Mesenchymal stem cell (in vitro differentiated cells and primary cell): ENCODE measurements around the gene LRRN2.

Experiments
- DNase-seq: peaks from one replicate; pipeline ENCODE4 v3.0.0-alpha.2; 2013
- H2AFZ ChIP-seq: one replicate; pipeline ENCODE4 v1.6.1; 2013; ENCODE audit warnings: low read depth, mild to moderate bottlenecking, control low read depth, inconsistent platforms, low read length, moderate library complexity
- H2AK5ac ChIP-seq: 2 replicates; pipeline ENCODE4 v1.6.1; 2013; ENCODE audit warnings: low read length, moderate library complexity, mild to moderate bottlenecking, inconsistent platforms; ENCODE audit not compliant: severe bottlenecking
- H2BK120ac ChIP-seq: one replicate; pipeline ENCODE4 v1.6.1; 2013; ENCODE audit warnings: low read depth, mild to moderate bottlenecking, inconsistent platforms, low read length, moderate library complexity
- H2BK12ac ChIP-seq, 2 experiments: one replicate each; pipeline ENCODE4 v1.6.1; 2013; ENCODE audit warnings: inconsistent platforms in 2 of 2, low read length in 2 of 2, mild to moderate bottlenecking in 2 of 2, moderate library complexity in 2 of 2, control low read depth in 1 of 2
- H2BK15ac ChIP-seq: one replicate; pipeline ENCODE4 v1.6.1; 2013; ENCODE audit warnings: mild to moderate bottlenecking, low read depth, inconsistent platforms; ENCODE audit not compliant: poor library complexity, severe bottlenecking
- H2BK5ac ChIP-seq: 2 replicates; pipeline ENCODE4 v1.6.1; 2013; ENCODE audit warnings: low read depth, mild to moderate bottlenecking, low read length, control low read depth, inconsistent platforms; ENCODE audit not compliant: poor library complexity, severe bottlenecking
- H3K14ac ChIP-seq, 2 experiments: one replicate each; pipeline ENCODE4 v1.6.1; 2013; ENCODE audit warnings: inconsistent platforms in 2 of 2, low read length in 2 of 2, control low read depth in 1 of 2, mild to moderate bottlenecking in 1 of 2, moderate library complexity in 1 of 2
- H3K18ac ChIP-seq, 2 experiments: one replicate each; pipeline ENCODE4 v1.6.1; 2013; ENCODE audit warnings: inconsistent platforms in 2 of 2, low read length in 2 of 2, control low read depth in 1 of 2, low read depth in 1 of 2, mild to moderate bottlenecking in 1 of 2
- H3K23ac ChIP-seq, 2 experiments: one replicate each; pipeline ENCODE4 v1.6.1; 2013; ENCODE audit warnings: inconsistent platforms in 2 of 2, low read length in 2 of 2, mild to moderate bottlenecking in 2 of 2, moderate library complexity in 2 of 2, control low read depth in 1 of 2
- H3K27ac ChIP-seq: 2 replicates; pipeline ENCODE4 v1.5.1; 2013; ENCODE audit warnings: mild to moderate bottlenecking, moderate library complexity, low read length, control low read depth, inconsistent platforms; ENCODE audit not compliant: poor library complexity, severe bottlenecking
- H3K27me3 ChIP-seq, 2 experiments: 2 replicates each; pipeline versions ENCODE4 v1.6.1 to v1.7.0; 2013; ENCODE audit warnings: low read length in 2 of 2, mild to moderate bottlenecking in 2 of 2, moderate library complexity in 2 of 2, control low read depth in 1 of 2, inconsistent platforms in 1 of 2; ENCODE audit not compliant: control insufficient read depth in 1 of 2, insufficient read depth in 1 of 2
- H3K36me3 ChIP-seq, 2 experiments: 2 replicates each; pipeline versions ENCODE4 v1.6.1 to v1.7.0; 2013; ENCODE audit warnings: low read length in 2 of 2, control low read depth in 1 of 2, inconsistent platforms in 1 of 2, low read depth in 1 of 2, mild to moderate bottlenecking in 1 of 2; ENCODE audit not compliant: insufficient read depth in 2 of 2, control insufficient read depth in 1 of 2
- H3K4ac ChIP-seq, 2 experiments: one replicate each; pipeline ENCODE4 v1.6.1; 2013; ENCODE audit warnings: inconsistent platforms in 2 of 2, low read length in 2 of 2, mild to moderate bottlenecking in 2 of 2, moderate library complexity in 2 of 2, control low read depth in 1 of 2, low read depth in 1 of 2
- H3K4me1 ChIP-seq: 2 replicates; pipeline ENCODE4 v1.6.1; 2013; ENCODE audit warnings: low read depth, low read length, control low read depth; ENCODE audit not compliant: control insufficient read depth, insufficient read depth
- H3K4me2 ChIP-seq: 2 replicates; pipeline ENCODE4 v1.6.1; 2013; ENCODE audit warnings: low read length, mild to moderate bottlenecking, inconsistent platforms; ENCODE audit not compliant: poor library complexity, severe bottlenecking
- H3K4me3 ChIP-seq, 2 experiments: 2 replicates each; pipeline versions ENCODE4 v1.5.1 to v1.7.0; 2013; ENCODE audit warnings: low read length in 2 of 2, mild to moderate bottlenecking in 2 of 2, control low read depth in 1 of 2, low read depth in 1 of 2; ENCODE audit not compliant: insufficient read depth in 1 of 2
- H3K79me1 ChIP-seq: replicated peaks from 2 replicates; pipeline ENCODE4 v1.6.1; 2013; ENCODE audit warnings: mild to moderate bottlenecking, control low read depth, low read length, inconsistent platforms; ENCODE audit not compliant: poor library complexity, severe bottlenecking
- H3K9ac ChIP-seq: 2 replicates; pipeline ENCODE4 v1.7.0; 2013; ENCODE audit warnings: mild to moderate bottlenecking, low read length, moderate library complexity
- H3K9me3 ChIP-seq: 2 replicates; pipeline ENCODE4 v1.7.0; 2013; ENCODE audit warnings: mild to moderate bottlenecking, low read length; ENCODE audit not compliant: control insufficient read depth
- H4K8ac ChIP-seq: one replicate; pipeline ENCODE4 v1.6.1; 2013; ENCODE audit warnings: inconsistent platforms, mild to moderate bottlenecking, low read length, moderate library complexity
- H4K91ac ChIP-seq: one replicate; pipeline ENCODE4 v1.6.1; 2013; ENCODE audit warnings: mild to moderate bottlenecking, low read length, inconsistent platforms
- WGBS: methylation state at CpG from one replicate; pipeline ENCODE4 v1.1.7; 2013; ENCODE audit warnings: mixed read lengths; 5-methylcytosine and 5-hydroxymethylcytosine counted together

LRRN2 gene

DNA sequence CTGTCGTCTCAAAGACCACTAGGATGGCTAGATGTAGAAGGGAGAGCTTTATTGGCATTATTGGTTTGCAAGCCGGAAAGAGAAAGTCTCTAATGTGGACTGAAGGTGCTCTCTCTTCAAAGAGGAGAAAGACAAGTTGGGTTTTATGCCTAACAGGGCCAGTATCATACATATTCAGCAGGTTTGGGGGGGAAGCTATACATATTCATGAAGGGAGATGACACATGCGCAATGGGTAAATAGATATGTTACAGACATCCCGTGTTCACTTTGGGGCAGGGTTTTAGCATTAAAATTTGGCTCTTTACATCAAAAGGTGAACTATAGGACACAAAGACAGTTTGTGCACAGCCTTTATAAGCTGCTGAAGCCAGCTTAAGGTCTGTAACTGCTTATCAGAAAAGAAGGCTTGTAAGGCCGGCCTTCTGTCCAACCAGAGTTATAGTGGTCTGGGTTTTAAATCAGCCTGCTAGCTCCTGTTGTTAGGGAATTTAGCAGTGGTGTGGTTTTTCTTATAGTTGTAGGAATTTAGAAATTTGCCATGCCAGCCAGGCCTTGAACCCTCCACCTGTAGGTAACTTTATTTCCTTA is 46.5 kb upstream of the LRRN2 start:
- H3K27me3 ChIP-seq, result peaks cover 20 to 91% of the 10 kb centered on the region in 2 experiments
- no peaks in the 10 kb centered on the region for H3K4me1 ChIP-seq
- H3K4me3 ChIP-seq, result no peak overlapping the region
- no peak overlapping the region for H3K14ac ChIP-seq
- 92% methylated on average over 5 of the region's 5 CpGs for WGBS
- H3K9me3 ChIP-seq, result peaks cover 6% of the 10 kb centered on the region
- H2BK12ac ChIP-seq, result no peak overlapping the region
- no peak overlapping the region for H2BK15ac ChIP-seq
- no peak overlapping the region for H4K91ac ChIP-seq
- H2BK5ac ChIP-seq, result no peak overlapping the region
- H3K36me3 ChIP-seq, result no peaks in the 10 kb centered on the region
- H3K9ac ChIP-seq, result no peak overlapping the region
- H2AK5ac ChIP-seq, result no peak overlapping the region
- no peak overlapping the region for H3K23ac ChIP-seq
- H3K27ac ChIP-seq, result no peak overlapping the region
- DNase-seq, result no peak
- no peak overlapping the region for H2AFZ ChIP-seq
- no peaks in the 10 kb centered on the region for H3K79me1 ChIP-seq
- no peak overlapping the region for H3K4me2 ChIP-seq
- H3K4ac ChIP-seq, result no peak overlapping the region
- no peak overlapping the region for H3K18ac ChIP-seq
- no peak overlapping the region for H4K8ac ChIP-seq
- H2BK120ac ChIP-seq, result no peak overlapping the region

DNA sequence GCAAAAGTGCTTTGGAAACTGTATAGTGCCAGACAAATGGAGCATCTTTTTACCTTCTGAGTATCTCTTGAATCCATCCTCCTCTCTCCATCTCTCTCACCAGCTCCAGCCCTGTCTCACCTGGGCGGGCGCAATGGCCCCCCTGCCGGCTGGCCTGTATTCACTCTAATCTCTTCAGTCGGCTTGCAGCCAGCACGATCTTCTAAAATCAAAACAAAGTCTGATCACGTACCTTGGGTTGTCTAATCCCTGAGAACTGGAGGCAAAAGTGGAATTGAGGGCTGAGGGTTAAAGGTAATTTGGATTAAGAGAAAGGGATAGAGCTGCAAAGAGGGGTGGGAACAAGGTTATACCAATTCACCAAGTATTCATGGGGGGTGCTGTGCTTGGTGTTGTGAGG is 46.0 kb upstream of the LRRN2 start:
- no peak overlapping the region for H3K27ac ChIP-seq
- DNase-seq, result no peak
- H3K27me3 ChIP-seq, result peaks cover 20 to 85% of the 10 kb centered on the region in 2 experiments
- H3K36me3 ChIP-seq, result no peaks in the 10 kb centered on the region
- no peak overlapping the region for H2BK12ac ChIP-seq
- no peak overlapping the region for H2BK15ac ChIP-seq
- WGBS, result 67% methylated on average over 6 of the region's 6 CpGs
- H2AK5ac ChIP-seq, result no peak overlapping the region
- H3K79me1 ChIP-seq, result no peaks in the 10 kb centered on the region
- no peak overlapping the region for H3K9ac ChIP-seq
- no peak overlapping the region for H3K4me3 ChIP-seq
- H3K4me1 ChIP-seq, result no peaks in the 10 kb centered on the region
- H3K18ac ChIP-seq, result no peak overlapping the region
- H2AFZ ChIP-seq, result no peak overlapping the region
- no peak overlapping the region for H2BK5ac ChIP-seq
- no peak overlapping the region for H4K8ac ChIP-seq
- H3K4ac ChIP-seq, result no peak overlapping the region
- no peak overlapping the region for H3K14ac ChIP-seq
- no peak overlapping the region for H3K23ac ChIP-seq
- H3K4me2 ChIP-seq, result no peak overlapping the region
- peaks cover 6% of the 10 kb centered on the region for H3K9me3 ChIP-seq
- H4K91ac ChIP-seq, result no peak overlapping the region
- H2BK120ac ChIP-seq, result no peak overlapping the region

DNA sequence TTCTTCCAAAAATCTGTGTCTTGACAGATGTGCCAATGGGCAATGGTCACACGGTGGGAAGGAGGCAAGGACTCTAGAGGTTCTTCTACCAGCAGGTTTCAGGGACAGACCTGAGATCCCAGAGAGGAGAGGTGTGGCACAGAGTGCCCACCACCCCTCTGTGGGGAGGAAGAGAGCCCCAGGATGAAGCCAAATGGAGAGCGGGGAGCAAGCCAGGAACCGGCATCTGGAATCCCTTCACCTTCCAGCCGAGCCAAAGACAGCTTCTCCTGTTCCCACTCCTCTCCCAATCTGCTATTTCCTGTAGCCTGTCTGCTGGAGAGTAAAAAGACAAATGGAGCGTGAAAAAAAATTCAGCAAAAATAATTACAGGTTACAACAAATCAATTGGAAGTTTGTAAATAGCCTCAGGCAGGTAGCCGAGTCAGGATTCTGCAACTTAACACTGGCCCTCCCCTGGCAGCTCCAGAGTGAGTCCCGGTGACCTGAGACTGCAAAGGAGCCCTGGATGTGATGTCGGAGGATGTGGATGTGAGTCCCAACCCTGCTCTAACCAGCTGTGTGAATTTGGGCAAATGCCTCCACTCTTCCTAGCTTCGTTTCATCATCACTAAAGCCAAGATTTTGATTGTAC is 45.4 kb upstream of the LRRN2 start:
- peaks cover 5% of the 10 kb centered on the region for H3K4me1 ChIP-seq
- H3K4me2 ChIP-seq, result no peak overlapping the region
- H3K36me3 ChIP-seq, result no peaks in the 10 kb centered on the region
- no peak overlapping the region for H3K9ac ChIP-seq
- no peak overlapping the region for H2AK5ac ChIP-seq
- no peak overlapping the region for H3K4ac ChIP-seq
- no peak overlapping the region for H3K14ac ChIP-seq
- no peaks in the 10 kb centered on the region for H3K79me1 ChIP-seq
- no peak overlapping the region for H2BK120ac ChIP-seq
- peaks cover 6% of the 10 kb centered on the region for H3K9me3 ChIP-seq
- no peak overlapping the region for H2BK15ac ChIP-seq
- no peak overlapping the region for H4K8ac ChIP-seq
- H3K27me3 ChIP-seq, result peaks cover 20 to 85% of the 10 kb centered on the region in 2 experiments
- no peak for DNase-seq
- H3K4me3 ChIP-seq, result no peak overlapping the region
- no peak overlapping the region for H2BK12ac ChIP-seq
- no peak overlapping the region for H3K23ac ChIP-seq
- H3K27ac ChIP-seq, result no peak overlapping the region
- H4K91ac ChIP-seq, result no peak overlapping the region
- 58% methylated on average over 4 of the region's 9 CpGs for WGBS
- H2AFZ ChIP-seq, result no peak overlapping the region
- H3K18ac ChIP-seq, result no peak overlapping the region
- no peak overlapping the region for H2BK5ac ChIP-seq

GRCh38 chr1:204729516-204729915 is 44.0 kb upstream of the LRRN2 start:
- H2BK15ac ChIP-seq, result no peak overlapping the region
- WGBS, result 68% methylated on average over 1 of the region's 7 CpGs

More at GRCh38 chr1:204729516-204729915, 44.0 kb upstream of the LRRN2 start:
- Histone ChIP-seq H3K9ac (no peak overlapping the region), H3K18ac (no peak overlapping the region), H3K36me3 (no peaks in the 10 kb centered on the region), H2BK12ac (no peak overlapping the region), H4K8ac (no peak overlapping the region), H3K4me1 (peaks cover 7% of the 10 kb centered on the region), H2AK5ac (no peak overlapping the region), H3K27ac (no peak overlapping the region), H2AFZ (no peak overlapping the region), H3K4me3 (no peak overlapping the region), H2BK5ac (no peak overlapping the region), H4K91ac (no peak overlapping the region), H2BK120ac (no peak overlapping the region), H3K23ac (no peak overlapping the region), H3K4me2 (no peak overlapping the region), H3K14ac (peak overlapping the region in 1 of 2 experiments; percentile 55), H3K9me3 (no peaks in the 10 kb centered on the region), H3K27me3 (peaks cover 20 to 84% of the 10 kb centered on the region in 2 experiments), H3K79me1 (no peaks in the 10 kb centered on the region), H3K4ac (no peak overlapping the region)
- no peak for DNase-seq
